GM12878 (cell line): ENCODE measurements around the gene CCDC78. TPM values are rescaled to one million over a fixed set of nuclear protein-coding genes. Genes with fewer than 3 reads are reported as not detected.

ENCODE experiments used
- ATF2 ChIP-seq: IDR thresholded peaks from 2 replicates; pipeline ENCODE4 v1.6.1; 2012; ENCODE audit warnings: low read length, inconsistent platforms
- CHD1 ChIP-seq: IDR thresholded peaks from 2 replicates; pipeline ENCODE4 v1.6.1; 2012; ENCODE audit warnings: low read depth, low read length, improper control_type of control experiment
- CREB1 ChIP-seq: IDR thresholded peaks from 2 replicates; pipeline ENCODE4 v1.6.1; 2012; ENCODE audit warnings: low read depth, mild to moderate bottlenecking, inconsistent platforms
- ELK1 ChIP-seq: IDR thresholded peaks from 2 replicates; pipeline ENCODE4 v1.6.1; 2012; ENCODE audit warnings: low read depth, low read length, improper control_type of control experiment
- FOS ChIP-seq: IDR thresholded peaks from 3 replicates; pipeline ENCODE4 v1.6.1; 2011; ENCODE audit warnings: borderline replicate concordance; ENCODE audit not compliant: insufficient read length; ENCODE audit errors: extremely low read depth
- HSF1 ChIP-seq: fragments of 150-350 bp; IDR thresholded peaks from 2 replicates; pipeline ENCODE4 v1.6.1; 2014; ENCODE audit warnings: mild to moderate bottlenecking, low read depth, low read length
- IRF3 ChIP-seq: fragments of 450-650 bp; IDR thresholded peaks from 2 replicates; pipeline ENCODE4 v1.6.1; 2014; ENCODE audit warnings: mild to moderate bottlenecking
- JUNB ChIP-seq: IDR thresholded peaks from 2 replicates; pipeline ENCODE4 v1.6.1; 2016; ENCODE audit warnings: antibody characterized with exemption, mild to moderate bottlenecking
- KAT2A ChIP-seq: conservative IDR thresholded peaks from 2 replicates; pipeline ENCODE4 v1.6.1; 2011; ENCODE audit warnings: low read depth, low read length; ENCODE audit not compliant: control insufficient read depth
- LARP7 ChIP-seq: fragments of 450-650 bp; IDR thresholded peaks from 2 replicates; pipeline ENCODE4 v1.6.1; 2017; ENCODE audit warnings: mild to moderate bottlenecking
- MTA3 ChIP-seq: IDR thresholded peaks from 2 replicates; pipeline ENCODE4 v1.6.1; 2012; ENCODE audit warnings: low read length, inconsistent platforms, borderline replicate concordance
- NR2C1 ChIP-seq: fragments of 450-650 bp; IDR thresholded peaks from 2 replicates; pipeline ENCODE4 v1.6.1; 2017; ENCODE audit warnings: antibody characterized with exemption, mild to moderate bottlenecking, moderate library complexity
- RUNX3 ChIP-seq: IDR thresholded peaks from 2 replicates; pipeline ENCODE4 v1.6.1; 2012; ENCODE audit warnings: low read length, inconsistent platforms
- SMAD5 ChIP-seq: IDR thresholded peaks from 2 replicates; pipeline ENCODE4 v1.6.1; 2016; ENCODE audit warnings: antibody characterized with exemption, low read depth
- STAT1 ChIP-seq: fragments of 450-650 bp; conservative IDR thresholded peaks from 2 replicates; pipeline ENCODE4 v1.6.1; 2014; ENCODE audit warnings: antibody characterized with exemption, mild to moderate bottlenecking
- SUZ12 ChIP-seq: fragments of 200-600 bp; sonication (generic); IDR thresholded peaks from one replicate; pipeline ENCODE4 v1.6.1; 2018; ENCODE audit warnings: antibody characterized with exemption, mild to moderate bottlenecking; ENCODE audit not compliant: unreplicated experiment
- TARDBP ChIP-seq: IDR thresholded peaks from 2 replicates; pipeline ENCODE4 v1.6.1; 2016; ENCODE audit warnings: borderline replicate concordance
- ZBTB33 ChIP-seq: fragments of 450-650 bp; IDR thresholded peaks from 2 replicates; pipeline ENCODE4 v1.6.1; 2017; ENCODE audit warnings: mild to moderate bottlenecking
- ZBTB4 ChIP-seq: fragments of 450-650 bp; formaldehyde crosslinking; IDR thresholded peaks from 2 replicates; pipeline ENCODE4 v1.4.0; 2022; ENCODE audit warnings: mild to moderate bottlenecking, moderate library complexity
- ZNF207 ChIP-seq: fragments of 450-650 bp; IDR thresholded peaks from 2 replicates; pipeline ENCODE4 v1.6.1; 2014; ENCODE audit warnings: antibody characterized with exemption, mild to moderate bottlenecking, borderline replicate concordance
- ZNF274 ChIP-seq: IDR thresholded peaks from one replicate; pipeline ENCODE4 v1.8.0; 2011; ENCODE audit not compliant: insufficient read length, insufficient read depth
- polyA plus RNA-seq, 11 experiments: library from polyadenylated mRNA; depleted of rRNA in 4 of 11; unstranded in 6 of 11; stranded (reverse) in 5 of 11; fragments of >200 nt; fragmentation: Nextera tagmentation in 4 of 11; fragmentation: Illumina TruSeq in 1 of 11; extraction: Ambion mirVana in 4 of 11; extraction: Trizol in 1 of 11; gene quantifications; 1 replicate in 1 of 11; 2 replicates in 10 of 11; pipeline versions ENCODE4 v1.2.1 to v1.2.3, GENCODE V29; 2011 to 2016; ENCODE audit warnings: inconsistent platforms in 2 of 11, missing spikeins in 2 of 11, low read depth in 1 of 11
- total RNA-seq, 4 experiments: library from RNA; depleted of rRNA in 3 of 4; stranded (reverse); fragments of >200 nt in 3 of 4; fragmentation: Illumina TruSeq in 1 of 4; extraction: Trizol in 1 of 4; gene quantifications; 2 replicates each; pipeline versions ENCODE4 v1.2.1 to v1.2.3, GENCODE V29; 2013 to 2021

Gene CCDC78
- total and polyA plus RNA-seq, 10 of the 15 experiments (the other 5 are each of a cell fraction or from before 2014, with no cell fraction given) = 0.10 to 26.2 (median 5.4) TPM

GRCh38 chr16:679814-680624, 46.2 kb downstream of the CCDC78 start, which contains the start of gene STUB1 (continued):
- TF ChIP-seq ZBTB33 = no peak
- TF ChIP-seq FOS = no peak
- TF ChIP-seq KAT2A = no peak
- TF ChIP-seq MTA3 = no peak
- no peak for TF ChIP-seq ZNF274
- no peak for TF ChIP-seq ATF2
- no peak for TF ChIP-seq ZBTB4 (CRISPR knock-in tag)
- no peak for TF ChIP-seq SUZ12
- no peak for TF ChIP-seq CHD1
- no peak for TF ChIP-seq ZNF207
- peak; percentile 67; the same call in 1 of the 2 replicates for TF ChIP-seq ELK1
- TF ChIP-seq TARDBP = no peak
- peak; percentile 20; the same call in 1 of the 2 replicates for TF ChIP-seq NR2C1
- no peak for TF ChIP-seq IRF3
- no peak for TF ChIP-seq JUNB
- TF ChIP-seq STAT1 = no peak
- no peak for TF ChIP-seq SMAD5
- no peak for TF ChIP-seq RUNX3
- no peak for TF ChIP-seq HSF1
- TF ChIP-seq LARP7 = peak; percentile 94
- 0 out of 2 replicates have a peak, but pooled peaks have one; percentile 5 for TF ChIP-seq CREB1
